Uterus (tissue), 4 donors: ENCODE results near the gene CILP. TPM values are rescaled to one million over a fixed set of nuclear protein-coding genes. Genes with fewer than 3 reads are reported as not detected.
A peak's percentile ranks its signal among the peaks of the same experiment; 100 is the strongest.
"Not testable (repeated sequence)": the region's sequence is repeated elsewhere in the genome, so short reads cannot be mapped to it uniquely, and the experiment has no call there.

ENCODE experiments used
- DNase-seq, 2 donors: peaks; one replicate each; pipeline ENCODE4 v3.0.0-alpha.2; 2019 to 2020
- H3K27ac ChIP-seq, 2 donors: fragments of 200-600 bp; sonication (generic); 1 replicate in 1 of 2; 2 replicates in 1 of 2; pipeline ENCODE4 v1.5.1; 2016 to 2018
- H3K27me3 ChIP-seq, 2 donors: fragments of 200-600 bp; sonication (generic); one replicate each; pipeline ENCODE4 v1.5.1; 2018 to 2019; ENCODE audit warnings: control low read depth in 1 of 2
- H3K36me3 ChIP-seq, 2 donors: fragments of 200-600 bp; sonication (generic); one replicate each; pipeline ENCODE4 v1.5.1; 2019; ENCODE audit warnings: control low read depth in 1 of 2
- H3K4me1 ChIP-seq, 2 donors: fragments of 200-600 bp; sonication (generic); one replicate each; pipeline ENCODE4 v1.5.1; 2018 to 2019; ENCODE audit warnings: control low read depth in 1 of 2
- H3K4me3 ChIP-seq, 2 donors: fragments of 200-600 bp; sonication (generic); 1 replicate in 1 of 2; 2 replicates in 1 of 2; pipeline ENCODE4 v1.5.1; 2018 to 2019; ENCODE audit warnings: mild to moderate bottlenecking in 1 of 2
- H3K9me3 ChIP-seq, 2 donors: fragments of 200-600 bp; sonication (generic); one replicate each; pipeline ENCODE4 v1.5.1; 2019; ENCODE audit warnings: control low read depth in 1 of 2
- POLR2A ChIP-seq, 2 donors: fragments of 450-650 bp; IDR thresholded peaks; one replicate each; pipeline ENCODE4 v1.6.1; 2016; ENCODE audit warnings: antibody characterized with exemption in 2 of 2, mild to moderate bottlenecking in 1 of 2, moderate library complexity in 1 of 2
- intact Hi-C: fragments of 100-400 bp; cut with DNase I; formaldehyde crosslinking; loops from one replicate; pipeline ENCODE4 v1.15.1; 2023; ENCODE audit warnings: low total_unique reads
- total RNA-seq, 4 donors: library from RNA; depleted of rRNA in 3 of 4; stranded (reverse); fragments of >200 nt in 3 of 4; gene quantifications; one replicate each; pipeline versions ENCODE4 v1.1.0 to v1.2.4, GENCODE V29; 2014 to 2023
- TF ChIP-seq, protein P1 (sequence below), 4 experiments: fragments of 200-600 bp in 2 of 4; fragments of 450-650 bp in 2 of 4; sonication (generic) in 2 of 4; IDR thresholded peaks; one replicate each; pipeline ENCODE4 v1.5.1; 2016 to 2019; ENCODE audit warnings: antibody characterized with exemption in 4 of 4, mild to moderate bottlenecking in 2 of 4, moderate library complexity in 1 of 4
- donor health status: DM: yes; HTN: yes; CAD: no.

CILP gene
- total RNA-seq, 4 donors from 2014 or later, result 10.5 to 22.5 (median 14.4) TPM

DNA sequence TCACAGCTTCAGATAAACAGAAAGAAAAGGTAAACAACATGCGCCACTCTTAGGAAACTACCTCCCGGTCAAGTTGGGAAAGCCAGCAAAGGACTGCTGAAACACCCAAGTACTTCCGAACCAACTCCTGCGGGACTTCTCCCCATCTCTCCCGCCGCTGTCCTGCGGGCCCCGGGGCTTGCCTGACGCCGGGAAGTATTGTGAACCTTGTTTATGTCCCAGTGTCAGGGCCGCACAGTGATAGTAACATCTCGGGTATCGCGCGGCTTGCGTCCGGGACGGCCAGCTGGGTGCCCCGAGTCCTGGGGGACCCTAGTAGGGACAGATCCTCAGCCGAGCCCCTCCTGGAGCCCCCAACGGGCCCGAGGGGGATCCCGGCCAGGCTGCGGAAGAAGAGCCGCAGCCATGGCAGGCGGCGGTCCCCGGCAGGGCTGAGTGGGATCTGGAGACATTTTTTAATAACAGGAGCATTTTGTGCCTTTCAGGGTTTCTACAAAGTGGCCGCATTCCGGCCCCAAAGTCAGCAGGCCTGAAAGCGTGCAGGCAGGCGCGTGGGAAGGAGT lies 26.9 kb downstream of the CILP start:
- Histone ChIP-seq H3K27ac (peak overlapping the region; percentile 93 to 95), H3K27me3 (no peaks in the 10 kb centered on the region), H3K4me3 (peak overlapping the region; percentile 80 to 98), H3K36me3 (no peaks in the 10 kb centered on the region), H3K9me3 (no peaks in the 10 kb centered on the region), H3K4me1 (no peaks in the 10 kb centered on the region)
- peak; percentile 53 to 57 for DNase-seq
- intact Hi-C loops, result no loop called here
- TF ChIP-seq, protein P1, sequence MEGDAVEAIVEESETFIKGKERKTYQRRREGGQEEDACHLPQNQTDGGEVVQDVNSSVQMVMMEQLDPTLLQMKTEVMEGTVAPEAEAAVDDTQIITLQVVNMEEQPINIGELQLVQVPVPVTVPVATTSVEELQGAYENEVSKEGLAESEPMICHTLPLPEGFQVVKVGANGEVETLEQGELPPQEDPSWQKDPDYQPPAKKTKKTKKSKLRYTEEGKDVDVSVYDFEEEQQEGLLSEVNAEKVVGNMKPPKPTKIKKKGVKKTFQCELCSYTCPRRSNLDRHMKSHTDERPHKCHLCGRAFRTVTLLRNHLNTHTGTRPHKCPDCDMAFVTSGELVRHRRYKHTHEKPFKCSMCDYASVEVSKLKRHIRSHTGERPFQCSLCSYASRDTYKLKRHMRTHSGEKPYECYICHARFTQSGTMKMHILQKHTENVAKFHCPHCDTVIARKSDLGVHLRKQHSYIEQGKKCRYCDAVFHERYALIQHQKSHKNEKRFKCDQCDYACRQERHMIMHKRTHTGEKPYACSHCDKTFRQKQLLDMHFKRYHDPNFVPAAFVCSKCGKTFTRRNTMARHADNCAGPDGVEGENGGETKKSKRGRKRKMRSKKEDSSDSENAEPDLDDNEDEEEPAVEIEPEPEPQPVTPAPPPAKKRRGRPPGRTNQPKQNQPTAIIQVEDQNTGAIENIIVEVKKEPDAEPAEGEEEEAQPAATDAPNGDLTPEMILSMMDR (IDR thresholded peaks at IDR 0.05), result no peak
- no peak for TF ChIP-seq POLR2A (IDR thresholded peaks at IDR 0.05)

DNA sequence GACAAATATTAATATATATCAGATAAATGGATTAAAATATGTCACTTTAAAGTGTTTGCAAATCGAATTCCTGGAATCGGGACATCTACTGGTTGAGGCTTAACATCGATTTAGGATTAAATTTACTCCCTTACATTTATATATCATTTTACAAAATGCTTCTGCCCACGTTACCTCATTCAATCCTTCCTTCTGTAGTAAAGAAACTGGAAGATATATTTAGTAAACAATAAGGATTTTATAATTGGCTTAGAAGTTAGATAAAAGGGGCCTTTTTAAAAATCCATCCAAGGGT lies 27.5 kb downstream of the CILP start:
- intact Hi-C loops, result no loop called here
- no peak for DNase-seq
- Histone ChIP-seq H3K36me3 (no peaks in the 10 kb centered on the region), H3K9me3 (no peaks in the 10 kb centered on the region), H3K27me3 (no peaks in the 10 kb centered on the region), H3K4me3 (peak overlapping the region; percentile 80 to 98), H3K27ac (peak overlapping the region; percentile 93 to 95), H3K4me1 (no peaks in the 10 kb centered on the region)
- TF ChIP-seq, protein P1 (IDR thresholded peaks at IDR 0.05), result no peak
- no peak for TF ChIP-seq POLR2A (IDR thresholded peaks at IDR 0.05)

DNA sequence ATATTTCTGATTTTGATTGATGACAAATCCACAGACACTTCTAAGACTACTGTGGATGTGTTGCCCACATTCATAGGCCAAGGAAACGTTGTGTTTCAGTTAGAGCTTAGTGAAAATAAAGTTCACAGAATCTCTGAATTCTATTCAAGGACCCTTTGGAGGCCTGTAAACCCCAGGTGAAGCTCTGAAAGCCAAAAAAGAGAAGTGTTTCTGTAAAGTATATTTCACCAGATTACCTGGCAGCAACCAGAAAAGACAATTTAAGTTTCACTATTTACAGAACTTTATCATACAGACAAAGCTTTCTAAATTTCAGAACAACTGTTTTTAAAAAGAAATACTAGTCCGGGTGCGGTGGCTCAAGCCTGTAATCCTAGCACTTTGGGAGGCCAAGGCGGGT lies 28.7 kb downstream of the CILP start:
- no peaks in the 10 kb centered on the region for H3K27me3 ChIP-seq
- intact Hi-C loops, result no loop called here
- peak overlapping the region in 1 of 2 donors; percentile 0 for H3K27ac ChIP-seq
- no peaks in the 10 kb centered on the region for H3K36me3 ChIP-seq
- DNase-seq, result no peak
- H3K4me3 ChIP-seq, result peak overlapping the region in 1 of 2 donors; percentile 80
- H3K9me3 ChIP-seq, result no peaks in the 10 kb centered on the region
- H3K4me1 ChIP-seq, result no peaks in the 10 kb centered on the region
- TF ChIP-seq, protein P1 (IDR thresholded peaks at IDR 0.05), result no peak
- TF ChIP-seq POLR2A (IDR thresholded peaks at IDR 0.05), result no peak

DNA sequence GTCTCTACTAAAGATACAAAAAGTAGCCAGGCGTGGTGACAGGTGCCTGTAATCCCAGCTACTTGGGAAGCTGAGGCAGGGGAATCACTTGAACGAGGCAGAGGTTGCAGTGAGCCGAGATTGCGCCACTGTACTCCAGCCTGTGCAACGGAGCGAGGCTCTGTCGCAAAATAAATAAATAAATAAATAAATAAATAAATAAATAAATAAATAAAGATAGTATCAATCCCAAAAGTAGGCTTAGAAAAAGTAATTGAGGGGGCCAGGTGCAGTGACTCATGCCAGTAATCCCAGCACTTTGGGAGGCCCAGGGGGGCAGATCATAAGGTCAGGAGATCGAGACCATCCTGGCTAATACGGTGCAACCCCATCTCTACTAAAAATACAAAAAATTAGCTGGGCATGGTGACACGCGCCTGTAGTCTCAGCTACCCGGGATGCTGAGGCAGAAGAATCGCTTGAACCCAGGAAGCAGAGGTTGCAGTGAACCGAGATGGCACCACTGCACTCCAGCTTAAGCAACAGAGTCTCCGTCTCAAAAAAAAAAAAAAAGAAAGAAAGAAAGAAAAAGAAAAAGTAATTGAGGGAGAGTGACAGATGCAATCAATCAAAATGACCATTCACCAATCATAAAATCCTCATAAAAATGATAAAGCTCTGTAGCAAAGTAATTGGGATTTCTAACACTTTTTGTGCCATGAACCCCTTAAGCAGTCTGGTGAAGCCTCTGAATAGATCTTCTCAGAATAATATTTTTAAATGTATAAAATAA lies 29.5 kb downstream of the CILP start:
- H3K4me3 ChIP-seq, H3K4me1 ChIP-seq, H3K9me3 ChIP-seq, H3K27me3 ChIP-seq, DNase-seq, H3K36me3 ChIP-seq, intact Hi-C loops: not testable (repeated sequence)
- H3K27ac ChIP-seq, result peak overlapping the region in 1 of 2 donors; percentile 0

DNA sequence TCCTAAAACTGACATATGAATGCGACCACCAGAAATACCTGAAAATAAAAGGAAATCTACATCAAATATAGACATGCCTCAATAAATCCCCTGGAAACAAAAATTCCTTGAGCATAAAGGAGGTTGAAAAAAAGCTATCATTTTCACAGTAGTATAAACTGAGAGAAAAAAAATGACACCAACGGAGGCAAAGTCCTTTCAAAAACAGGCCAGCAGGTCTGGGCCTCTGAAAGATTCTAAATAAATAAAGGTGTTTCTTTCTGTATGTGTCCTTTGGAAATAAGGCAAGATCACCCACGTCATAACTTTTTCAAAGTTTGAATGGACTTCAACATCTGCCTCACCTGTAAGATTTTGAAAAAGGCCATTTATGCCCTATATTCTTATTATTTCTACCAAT lies 31.1 kb downstream of the CILP start:
- Histone ChIP-seq H3K36me3 (no peaks in the 10 kb centered on the region), H3K9me3 (no peaks in the 10 kb centered on the region), H3K27me3 (no peaks in the 10 kb centered on the region), H3K4me1 (no peaks in the 10 kb centered on the region), H3K27ac (no peak overlapping the region), H3K4me3 (no peak overlapping the region)
- TF ChIP-seq, protein P1 (IDR thresholded peaks at IDR 0.05), result no peak
- TF ChIP-seq POLR2A (IDR thresholded peaks at IDR 0.05), result no peak
- DNase-seq, result no peak
- intact Hi-C loops, result no loop called here
